K562 (cell line): ENCODE measurements around the gene PSAP. TPM values are rescaled to one million over a fixed set of nuclear protein-coding genes. Genes with fewer than 3 reads are reported as not detected.
A peak's percentile ranks its signal among the peaks of the same experiment; 100 is the strongest.

ENCODE experiments used
- CBX1 ChIP-seq: sonication (generic); IDR thresholded peaks from 2 replicates; pipeline ENCODE4 v1.6.1; 2016; ENCODE audit warnings: antibody characterized with exemption, low read depth, mild to moderate bottlenecking
- EGR1 ChIP-seq: fragments of 450-650 bp; conservative IDR thresholded peaks from 2 replicates; pipeline ENCODE4 v1.6.1; 2017; ENCODE audit warnings: mild to moderate bottlenecking
- ESRRA ChIP-seq: fragments of 450-650 bp; IDR thresholded peaks from 2 replicates; pipeline ENCODE4 v1.6.1; 2014; ENCODE audit warnings: low read depth, mild to moderate bottlenecking, moderate library complexity, borderline replicate concordance
- GABPB2 ChIP-seq: fragments of 250-450 bp; sonication (Bioruptor Pico); conservative IDR thresholded peaks from 2 replicates; pipeline ENCODE4 v1.5.1; 2021; ENCODE audit warnings: mild to moderate bottlenecking
- GATAD2A ChIP-seq: fragments of 450-650 bp; IDR thresholded peaks from 2 replicates; pipeline ENCODE4 v1.6.1; 2017
- GTF2F1 ChIP-seq: IDR thresholded peaks from 2 replicates; pipeline ENCODE4 v1.6.1; 2011; ENCODE audit warnings: low read depth, low read length, improper control_type of control experiment
- HDAC2 ChIP-seq: fragments of 450-650 bp; IDR thresholded peaks from 2 replicates; pipeline ENCODE4 v1.6.1; 2016; ENCODE audit warnings: mild to moderate bottlenecking
- ILF3 ChIP-seq: fragments of 450-650 bp; IDR thresholded peaks from 2 replicates; pipeline ENCODE4 v1.6.1; 2018; ENCODE audit warnings: antibody characterized with exemption, mild to moderate bottlenecking, moderate library complexity, borderline replicate concordance
- KLF13 ChIP-seq: fragments of 450-650 bp; IDR thresholded peaks from 2 replicates; pipeline ENCODE4 v1.6.1; 2016; ENCODE audit warnings: missing genetic modification characterization, low read depth, mild to moderate bottlenecking, missing compliant biosample characterization, moderate library complexity, borderline replicate concordance
- L3MBTL2 ChIP-seq: fragments of 450-650 bp; IDR thresholded peaks from 2 replicates; pipeline ENCODE4 v1.6.1; 2016; ENCODE audit warnings: mild to moderate bottlenecking, moderate library complexity
- LCOR ChIP-seq: sonication (generic); formaldehyde crosslinking; IDR thresholded peaks from 2 replicates; pipeline ENCODE4 v1.8.0; 2022; ENCODE audit warnings: mild to moderate bottlenecking, missing genetic modification reagents
- MBD2 ChIP-seq: sonication (generic); IDR thresholded peaks from 2 replicates; pipeline ENCODE4 v1.6.1; 2016; ENCODE audit warnings: low read depth, borderline replicate concordance
- MYC ChIP-seq, 2 experiments: fragments of 250-450 bp in 1 of 2; sonication (Bioruptor Pico) in 1 of 2; IDR thresholded peaks; 2 replicates each; pipeline versions ENCODE4 v1.5.1 to v1.6.1; 2012 to 2021; ENCODE audit warnings: low read depth in 2 of 2, borderline replicate concordance in 1 of 2, improper control_type of control experiment in 1 of 2, low read length in 1 of 2, mild to moderate bottlenecking in 1 of 2, moderate library complexity in 1 of 2
- NBN ChIP-seq: fragments of 450-650 bp; IDR thresholded peaks from 2 replicates; pipeline ENCODE4 v1.6.1; 2016; ENCODE audit warnings: low read depth, mild to moderate bottlenecking
- RBBP5 ChIP-seq: fragments of 200-600 bp; sonication (generic); IDR thresholded peaks from 2 replicates; pipeline ENCODE4 v1.6.1; 2012; ENCODE audit warnings: borderline replicate concordance, mild to moderate bottlenecking, low read length, control low read depth, inconsistent platforms; ENCODE audit not compliant: insufficient read depth, poor library complexity, severe bottlenecking
- SETDB1 ChIP-seq: IDR thresholded peaks from one replicate; pipeline ENCODE4 v1.6.1; 2012; ENCODE audit warnings: low read length, control low read depth, inconsistent platforms
- SIN3B ChIP-seq: fragments of 450-650 bp; IDR thresholded peaks from 2 replicates; pipeline ENCODE4 v1.6.1; 2017; ENCODE audit warnings: low read depth, mild to moderate bottlenecking, moderate library complexity
- SP1 ChIP-seq: sonication (generic); formaldehyde crosslinking; IDR thresholded peaks from 2 replicates; pipeline ENCODE4 v1.8.1; 2022; ENCODE audit warnings: mild to moderate bottlenecking, missing genetic modification reagents
- STAG1 ChIP-seq: sonication (generic); formaldehyde crosslinking; IDR thresholded peaks from 2 replicates; pipeline ENCODE4 v1.5.0; 2020; ENCODE audit warnings: missing genetic modification reagents, borderline replicate concordance
- TBP ChIP-seq: optimal IDR thresholded peaks from 2 replicates; pipeline ENCODE3; 2011; ENCODE audit warnings: low read depth, low read length, improper control_type of control experiment
- TFAP4 ChIP-seq: sonication (generic); formaldehyde crosslinking; IDR thresholded peaks from 2 replicates; pipeline ENCODE4 v1.8.0; 2022; ENCODE audit warnings: missing genetic modification reagents, mild to moderate bottlenecking, moderate library complexity, borderline replicate concordance
- ZFP30 ChIP-seq: fragments of 250-450 bp; sonication (Bioruptor Pico); IDR thresholded peaks from 2 replicates; pipeline ENCODE4 v1.8.0; 2022; ENCODE audit warnings: moderate library complexity, mild to moderate bottlenecking, inconsistent platforms, borderline replicate concordance
- ZNF12 ChIP-seq: sonication (generic); formaldehyde crosslinking; IDR thresholded peaks from 2 replicates; pipeline ENCODE4 v1.4.0; 2020; ENCODE audit warnings: mild to moderate bottlenecking, missing genetic modification reagents
- ZNF24 ChIP-seq: fragments of 450-650 bp; IDR thresholded peaks from 2 replicates; pipeline ENCODE4 v1.6.1; 2016
- ZNF740 ChIP-seq, 3 experiments: fragments of 200-800 bp in 1 of 3; sonication (Bioruptor generic) in 1 of 3; sonication (generic) in 1 of 3; formaldehyde crosslinking in 1 of 3; IDR thresholded peaks; 2 replicates each; pipeline versions ENCODE4 v1.6.1 to v1.8.0; 2016 to 2022; ENCODE audit warnings: mild to moderate bottlenecking in 2 of 3, missing compliant biosample characterization in 2 of 3, missing genetic modification characterization in 2 of 3, missing genetic modification reagents in 1 of 3
- polyA plus RNA-seq, 8 experiments: library from polyadenylated mRNA; depleted of rRNA in 4 of 8; stranded (reverse) in 5 of 8; unstranded in 3 of 8; fragments of >200 nt; fragmentation: Nextera tagmentation in 2 of 8; fragmentation: Illumina TruSeq in 1 of 8; extraction: Ambion mirVana in 2 of 8; extraction: Trizol in 1 of 8; gene quantifications; 2 replicates each; pipeline versions ENCODE4 v1.2.1 to v1.2.3, GENCODE V29; 2011 to 2014; ENCODE audit warnings: inconsistent platforms in 1 of 8, missing spikeins in 1 of 8
- total RNA-seq, 7 experiments: library from RNA; depleted of rRNA in 6 of 7; stranded (reverse); fragments of >200 nt in 6 of 7; fragmentation: Illumina TruSeq in 2 of 7; extraction: Trizol in 2 of 7; gene quantifications; 2 replicates each; pipeline versions ENCODE4 v1.2.1 to v1.2.3, GENCODE V29; 2011 to 2021; ENCODE audit warnings: low replicate concordance in 1 of 7

Gene PSAP
- total and polyA plus RNA-seq, 9 of the 15 experiments (the other 6 are each of a cell fraction or from before 2014, with no cell fraction given), result 245 to 700 (median 429) TPM

GRCh38 chr10:71773221-71773971 is 77.7 kb downstream of the PSAP start, which contains the start of gene VSIR (continued):
- TF ChIP-seq TFAP4 (CRISPR knock-in tag), result peak; percentile 63; the same call in 1 of the 2 replicates
- TF ChIP-seq SP1, result peak; percentile 97
- 0 out of 2 replicates have a peak, but pooled peaks have one; percentile 61 for TF ChIP-seq GTF2F1
- peak; percentile 89; the same call in 1 of the 2 replicates for TF ChIP-seq ILF3
- TF ChIP-seq CBX1, result peak; percentile 83
- TF ChIP-seq ESRRA, result peak; percentile 71; the same call in 1 of the 2 replicates
- peak; percentile 50; the same call in 1 of the 2 replicates for TF ChIP-seq NBN
- no peak for TF ChIP-seq STAG1
- peak; percentile 56; the same call in 1 of the 2 replicates for TF ChIP-seq HDAC2
- no peak for TF ChIP-seq ZFP30 (CRISPR knock-in tag)
- TF ChIP-seq KLF13 (tag), result peak; percentile 98
- TF ChIP-seq SETDB1, result peak; percentile 7
- TF ChIP-seq MBD2, result peak; percentile 30; the same call in 1 of the 2 replicates
- TF ChIP-seq EGR1, result peak; percentile 85
- peak; percentile 89 for TF ChIP-seq MYC (IDR thresholded peaks at IDR 0.05; ENCODE audit: low read depth, low read length)
- TF ChIP-seq MYC (CRISPR knock-in tag; IDR thresholded peaks at IDR 0.05; ENCODE audit: borderline replicate concordance, low read depth), result no peak
- 0 out of 2 replicates have a peak, but pooled peaks have one; percentile 38 for TF ChIP-seq SIN3B
- peak; percentile 72; the same call in 1 of the 2 replicates for TF ChIP-seq ZNF740 (CRISPR knock-in tag; IDR thresholded peaks at IDR 0.05)
- no peak for TF ChIP-seq ZNF740 (tag; IDR thresholded peaks at IDR 0.05)
- TF ChIP-seq L3MBTL2, result peak; percentile 65; the same call in 1 of the 2 replicates
- TF ChIP-seq GATAD2A, result 0 out of 2 replicates have a peak, but pooled peaks have one; percentile 19
- peak; percentile 12; the same call in 1 of the 2 replicates for TF ChIP-seq ZNF12
- TF ChIP-seq GABPB2 (CRISPR knock-in tag), result no peak
- TF ChIP-seq ZNF24, result peak; percentile 72
- TF ChIP-seq TBP, result peak; percentile 80
- TF ChIP-seq RBBP5, result peak; percentile 43
- TF ChIP-seq LCOR (CRISPR knock-in tag), result peak; percentile 67; the same call in 1 of the 2 replicates
